PC-3 (cell line): ENCODE measurements around the gene TIE1. TPM values are rescaled to one million over a fixed set of nuclear protein-coding genes. Genes with fewer than 3 reads are reported as not detected.

ENCODE experiments used
- ATAC-seq: fragments of 200-7000 bp; cut with Tn5 transposase; 2 replicates; pipeline ENCODE4 v1.9.1; 2020; ENCODE audit warnings: mild to moderate bottlenecking, moderate library complexity
- BruUV-seq: library from RNA; stranded (reverse); fragments of 400-500 nt; replicated peaks from 2 replicates; lab custom pipeline; 2021; lab: Mats Ljungman, UMichigan
- CTCF ChIA-PET: fragments of 300-600 bp; sonication (Branson Sonifier 250); formaldehyde crosslinking; loops from one replicate; lab custom pipeline; 2022; ENCODE audit warnings: antibody characterized with exemption; lab: Charles Lee
- POLR2A ChIA-PET: fragments of 300-600 bp; sonication (Branson Sonifier 250); formaldehyde crosslinking; loops from one replicate; lab custom pipeline; 2022; ENCODE audit warnings: antibody characterized with exemption; ENCODE audit not compliant: unreplicated experiment; lab: Charles Lee
- DNase-seq: peaks from one replicate; pipeline ENCODE4 v3.0.0-alpha.2; 2015
- H2AFZ ChIP-seq: fragments of 300-600 bp; sonication (generic); 2 replicates; pipeline ENCODE4 v1.6.0; 2016; ENCODE audit warnings: antibody characterized with exemption, low read length
- H3F3A ChIP-seq: fragments of 300-600 bp; sonication (generic); one replicate; pipeline ENCODE4 v1.6.0; 2017; ENCODE audit warnings: antibody characterized with exemption, low read length, control low read depth, mild to moderate bottlenecking; ENCODE audit not compliant: unreplicated experiment
- H3K27ac ChIP-seq: fragments of 300-600 bp; sonication (generic); 2 replicates; pipeline ENCODE4 v1.5.1; 2016; ENCODE audit warnings: mild to moderate bottlenecking, low read length
- H3K27me3 ChIP-seq: fragments of 300-600 bp; sonication (generic); 2 replicates; pipeline ENCODE4 v1.6.1; 2016; ENCODE audit warnings: low read length, mixed read lengths
- H3K36me3 ChIP-seq: fragments of 300-600 bp; sonication (generic); 2 replicates; pipeline ENCODE4 v1.6.1; 2016; ENCODE audit warnings: low read depth, mixed run types, low read length, mixed read lengths
- H3K4me1 ChIP-seq: fragments of 300-600 bp; sonication (generic); 2 replicates; pipeline ENCODE4 v1.5.1; 2016; ENCODE audit warnings: low read length; ENCODE audit not compliant: insufficient read depth
- H3K4me2 ChIP-seq: fragments of 300-600 bp; sonication (generic); 2 replicates; pipeline ENCODE4 v1.6.0; 2016; ENCODE audit warnings: low read length
- H3K4me3 ChIP-seq: fragments of 300-600 bp; sonication (generic); 2 replicates; pipeline ENCODE4 v1.5.1; 2016; ENCODE audit warnings: mild to moderate bottlenecking, low read length, mixed read lengths
- H3K79me2 ChIP-seq: fragments of 300-600 bp; sonication (generic); 2 replicates; pipeline ENCODE4 v1.6.1; 2017; ENCODE audit warnings: low read length, mixed read lengths
- H3K9ac ChIP-seq: fragments of 300-600 bp; sonication (generic); 2 replicates; pipeline ENCODE4 v1.6.0; 2016; ENCODE audit warnings: mild to moderate bottlenecking, low read length
- H3K9me2 ChIP-seq: fragments of 300-600 bp; sonication (generic); replicated peaks from 2 replicates; pipeline ENCODE4 v1.6.1; 2016; ENCODE audit warnings: mixed run types, low read length, mixed read lengths
- H3K9me3 ChIP-seq: fragments of 300-600 bp; sonication (generic); 2 replicates; pipeline ENCODE4 v1.6.1; 2016; ENCODE audit warnings: low read length, mixed read lengths
- H4K20me1 ChIP-seq: fragments of 300-600 bp; sonication (generic); 2 replicates; pipeline ENCODE4 v1.6.1; 2016; ENCODE audit warnings: low read length, mixed read lengths
- CTCF ChIP-seq: fragments of 300-600 bp; sonication (generic); conservative IDR thresholded peaks from 2 replicates; pipeline ENCODE4 v1.5.1; 2017; ENCODE audit warnings: antibody characterized with exemption, low read depth, mild to moderate bottlenecking, low read length
- EZH2 ChIP-seq: fragments of 300-600 bp; sonication (generic); IDR thresholded peaks from one replicate; pipeline ENCODE4 v1.6.1; 2017; ENCODE audit warnings: antibody characterized with exemption, mild to moderate bottlenecking, low read length; ENCODE audit not compliant: unreplicated experiment
- EZH2phosphoT487 ChIP-seq: fragments of 300-600 bp; sonication (generic); IDR thresholded peaks from 2 replicates; pipeline ENCODE4 v1.6.1; 2018; ENCODE audit warnings: mild to moderate bottlenecking, antibody characterized with exemption, low read length, borderline replicate concordance
- intact Hi-C: fragments of 100-400 bp; cut with micrococcal nuclease; formaldehyde crosslinking; loops from 2 replicates; pipeline ENCODE4 v1.9.0; 2023
- total RNA-seq: library from RNA; depleted of rRNA; stranded (reverse); fragments of >200 nt; gene quantifications from 2 replicates; pipeline ENCODE4 v1.2.3, GENCODE V29; 2014

Gene TIE1
- total RNA-seq, 1 experiment from 2014 or later, result 1.5 TPM

GRCh38 chr1:43363935-43364525 is 63.2 kb downstream of the TIE1 start:
- H3K36me3 ChIP-seq, result peaks cover 51% of the 10 kb centered on the region
- DNase-seq (no peak), ATAC-seq (no peak)
- no peaks in the 10 kb centered on the region for H3K27me3 ChIP-seq
- no peak overlapping the region for H3K4me2 ChIP-seq
- H3K4me1 ChIP-seq, result peaks cover 49% of the 10 kb centered on the region
- H2AFZ ChIP-seq, result no peak overlapping the region
- H3K27ac ChIP-seq, result no peak overlapping the region
- no peak for TF ChIP-seq CTCF
- no peak for TF ChIP-seq EZH2
- CTCF ChIA-PET, result interaction anchor here (0.7 kb wide), 1 partner anchor 50 kb away, joined by 4 read pairs; no protein-coding TSS in a partner anchor
- no peak overlapping the region for H3K9ac ChIP-seq
- intact Hi-C loops, result no loop called here
- no peak overlapping the region for H3K4me3 ChIP-seq
- peaks cover 13% of the 10 kb centered on the region for H4K20me1 ChIP-seq
- peaks cover 11% of the 10 kb centered on the region for H3F3A ChIP-seq
- peaks cover 77% of the 10 kb centered on the region for H3K79me2 ChIP-seq
- H3K9me2 ChIP-seq, result no peaks in the 10 kb centered on the region
- BruUV-seq, result TSS peak; percentile 19
- POLR2A ChIA-PET, result no interaction called here
- no peaks in the 10 kb centered on the region for H3K9me3 ChIP-seq

- intact Hi-C loops, result no loop called here
- H3K4me3 ChIP-seq, result peak overlapping the region; percentile 86
- peaks cover 44% of the 10 kb centered on the region for H3K4me1 ChIP-seq
- peak overlapping the region; percentile 97 for H3K4me2 ChIP-seq
- no peaks in the 10 kb centered on the region for H3K27me3 ChIP-seq
- H3K79me2 ChIP-seq, result peaks cover 66% of the 10 kb centered on the region
- peaks cover 37% of the 10 kb centered on the region for H3K36me3 ChIP-seq
- no peak overlapping the region for H2AFZ ChIP-seq
- no TSS peak for BruUV-seq
- ChIA-PET CTCF (no interaction called here), POLR2A (no interaction called here)
- H3K9ac ChIP-seq, result peak overlapping the region; percentile 91
- H3F3A ChIP-seq, result peaks cover 11% of the 10 kb centered on the region
- peak overlapping the region; percentile 88 for H3K27ac ChIP-seq
- DNase-seq (no peak), ATAC-seq (no peak)
- TF ChIP-seq EZH2phosphoT487, result no peak
- no peak for TF ChIP-seq EZH2
- no peak for TF ChIP-seq CTCF
- no peaks in the 10 kb centered on the region for H3K9me2 ChIP-seq
- peaks cover 7% of the 10 kb centered on the region for H4K20me1 ChIP-seq
- H3K9me3 ChIP-seq, result no peaks in the 10 kb centered on the region
Measured at GRCh38 chr1:43365678-43366077, 64.9 kb downstream of the TIE1 start.

- Histone ChIP-seq H3K36me3 (peaks cover 32% of the 10 kb centered on the region), H3K4me3 (peak overlapping the region; percentile 86), H3K9ac (peak overlapping the region; percentile 91), H3K9me3 (no peaks in the 10 kb centered on the region), H3K4me1 (peaks cover 44% of the 10 kb centered on the region), H3K79me2 (peaks cover 65% of the 10 kb centered on the region), H2AFZ (no peak overlapping the region), H3F3A (peaks cover 11% of the 10 kb centered on the region), H4K20me1 (peaks cover 4% of the 10 kb centered on the region; the same call in 1 of the 2 replicates), H3K27me3 (no peaks in the 10 kb centered on the region), H3K9me2 (no peaks in the 10 kb centered on the region), H3K27ac (peak overlapping the region; percentile 88), H3K4me2 (peak overlapping the region; percentile 97)
- intact Hi-C loops, result no loop called here
- DNase-seq (peak; percentile 77), ATAC-seq (peak; percentile 21)
- POLR2A ChIA-PET, result no interaction called here
- CTCF ChIA-PET, result no interaction called here
- BruUV-seq, result no TSS peak
- TF ChIP-seq EZH2phosphoT487 (no peak), CTCF (no peak), EZH2 (no peak)
Measured at GRCh38 chr1:43366179-43366578, 65.4 kb downstream of the TIE1 start.
